GM13976 (cell line): ENCODE data around the gene CACNG1.
"Not testable (repeated sequence)": the region's sequence is repeated elsewhere in the genome, so short reads cannot be mapped to it uniquely, and the experiment has no call there.

ENCODE experiments used
- DNase-seq: peaks from one replicate; pipeline ENCODE4 v3.0.0; 2012; ENCODE audit warnings: low spot score
- in situ Hi-C: fragments of 300-500 bp; cut with MboI; formaldehyde crosslinking; loops from one replicate; pipeline ENCODE4 v1.12.0; 2022; ENCODE audit warnings: low sequenced_read_pairs, mixed read lengths, inconsistent platforms; ENCODE audit not compliant: unreplicated experiment
- TF ChIP-seq, protein P1 (sequence below): IDR thresholded peaks from 2 replicates; pipeline ENCODE4 v1.5.1; 2012; ENCODE audit warnings: borderline replicate concordance, mild to moderate bottlenecking; ENCODE audit not compliant: insufficient read depth; ENCODE audit errors: extremely low read depth, missing control alignments, control extremely low read depth

Gene CACNG1

DNA sequence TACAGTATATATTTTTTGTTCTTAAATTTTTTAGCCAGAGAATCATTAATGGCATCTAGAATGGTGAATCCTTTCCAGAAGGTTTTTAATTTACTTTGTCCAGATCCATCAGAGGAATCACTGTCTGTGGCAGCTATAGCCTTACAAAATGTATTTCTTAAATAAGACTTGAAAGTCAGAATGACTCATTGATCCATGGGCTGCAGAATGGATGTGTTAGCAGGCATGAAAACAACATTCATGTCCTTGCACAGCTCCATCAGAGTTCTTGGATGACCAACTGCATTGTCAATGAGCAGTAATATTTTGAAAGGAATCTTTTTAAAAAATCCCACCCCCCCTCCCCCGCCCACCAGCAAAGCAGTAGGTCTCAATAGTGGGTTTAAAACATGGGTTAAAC, 51.4 kb downstream of the CACNG1 start:
- TF ChIP-seq, protein P1, sequence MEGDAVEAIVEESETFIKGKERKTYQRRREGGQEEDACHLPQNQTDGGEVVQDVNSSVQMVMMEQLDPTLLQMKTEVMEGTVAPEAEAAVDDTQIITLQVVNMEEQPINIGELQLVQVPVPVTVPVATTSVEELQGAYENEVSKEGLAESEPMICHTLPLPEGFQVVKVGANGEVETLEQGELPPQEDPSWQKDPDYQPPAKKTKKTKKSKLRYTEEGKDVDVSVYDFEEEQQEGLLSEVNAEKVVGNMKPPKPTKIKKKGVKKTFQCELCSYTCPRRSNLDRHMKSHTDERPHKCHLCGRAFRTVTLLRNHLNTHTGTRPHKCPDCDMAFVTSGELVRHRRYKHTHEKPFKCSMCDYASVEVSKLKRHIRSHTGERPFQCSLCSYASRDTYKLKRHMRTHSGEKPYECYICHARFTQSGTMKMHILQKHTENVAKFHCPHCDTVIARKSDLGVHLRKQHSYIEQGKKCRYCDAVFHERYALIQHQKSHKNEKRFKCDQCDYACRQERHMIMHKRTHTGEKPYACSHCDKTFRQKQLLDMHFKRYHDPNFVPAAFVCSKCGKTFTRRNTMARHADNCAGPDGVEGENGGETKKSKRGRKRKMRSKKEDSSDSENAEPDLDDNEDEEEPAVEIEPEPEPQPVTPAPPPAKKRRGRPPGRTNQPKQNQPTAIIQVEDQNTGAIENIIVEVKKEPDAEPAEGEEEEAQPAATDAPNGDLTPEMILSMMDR, result no peak
- DNase-seq, result no peak
- in situ Hi-C loops, result no loop called here

DNA sequence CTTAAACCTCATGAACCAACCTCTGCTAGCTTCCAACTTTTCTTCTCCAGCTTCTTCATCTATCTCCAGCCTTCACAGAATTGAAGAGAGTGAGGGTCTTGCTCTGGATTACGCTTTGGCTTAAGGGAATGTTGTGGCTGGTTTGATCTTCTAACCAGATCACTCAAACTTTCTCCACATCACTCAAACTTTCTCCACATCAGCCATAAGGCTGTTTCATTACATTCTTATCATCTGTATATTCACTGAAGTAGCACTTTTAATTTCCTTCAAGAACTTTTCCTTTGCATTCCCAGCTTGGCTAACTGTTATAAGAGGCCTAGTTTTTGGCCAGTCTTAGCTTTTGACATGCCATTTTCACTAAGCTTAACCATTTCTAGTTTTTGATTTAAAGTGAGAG, 52.3 kb downstream of the CACNG1 start:
- in situ Hi-C loops, result no loop called here
- no peak for DNase-seq
- TF ChIP-seq, protein P1, result no peak

DNA sequence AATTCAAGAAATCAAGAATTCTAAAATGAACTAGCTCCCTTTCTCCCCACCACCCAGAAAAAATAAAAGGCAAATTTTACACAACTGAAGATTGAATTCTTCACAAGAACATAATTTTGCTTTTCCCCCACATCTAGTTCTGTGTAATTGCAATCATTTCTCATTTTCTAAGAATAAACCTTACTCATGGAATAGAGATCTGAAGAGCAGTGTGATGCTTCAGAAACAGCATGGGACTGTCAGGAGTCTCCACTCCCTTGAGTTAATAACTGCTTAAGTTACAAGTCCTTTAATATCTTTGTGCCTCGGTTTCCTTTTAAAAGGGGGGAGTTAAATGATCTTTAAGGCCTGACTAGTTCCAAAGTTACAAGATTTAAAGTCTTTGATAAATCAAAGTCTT, 53.7 kb downstream of the CACNG1 start:
- TF ChIP-seq, protein P1, result no peak
- no peak for DNase-seq
- in situ Hi-C loops, result no loop called here

DNA sequence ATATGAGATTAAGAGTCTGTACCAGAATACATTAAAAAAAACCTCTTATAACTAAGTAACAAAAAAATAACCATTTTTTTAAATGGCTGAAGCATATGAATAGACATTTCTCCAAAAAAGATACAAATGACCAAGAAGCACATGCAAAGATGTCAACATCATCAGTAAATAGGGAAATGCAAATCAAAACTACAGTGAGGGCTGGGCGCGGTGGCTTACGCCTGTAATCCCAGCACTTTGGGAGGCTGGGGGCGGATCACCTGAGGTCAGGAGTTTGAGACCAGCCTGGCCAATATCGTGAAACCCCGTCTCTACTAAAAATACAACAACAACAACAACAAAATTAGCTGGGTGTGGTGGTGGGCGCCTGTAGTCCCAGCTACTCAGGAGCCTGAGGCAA, 60.3 kb downstream of the CACNG1 start:
- DNase-seq, in situ Hi-C loops: not testable (repeated sequence)

DNA sequence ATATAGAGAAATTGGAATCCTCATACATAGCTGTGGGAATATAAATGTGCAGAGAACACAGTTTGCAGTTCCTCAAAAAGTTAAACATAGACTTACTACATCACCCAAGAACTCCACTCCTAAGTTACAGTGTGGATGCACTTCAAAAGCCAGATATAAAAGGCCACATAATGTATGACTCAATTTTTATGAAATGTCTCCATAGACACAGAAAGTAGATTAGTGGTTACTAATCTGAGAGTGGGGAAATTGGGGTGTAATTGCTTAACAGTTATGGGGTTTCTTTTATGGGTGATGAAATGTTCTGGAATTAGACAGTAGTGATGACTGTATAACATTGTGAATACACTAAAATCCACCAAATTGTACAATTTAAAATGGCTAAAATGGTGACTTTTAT, 60.9 kb downstream of the CACNG1 start:
- in situ Hi-C loops, result no loop called here
- TF ChIP-seq, protein P1, result no peak
- no peak for DNase-seq
